Heart left ventricle (tissue), 16 donors: ENCODE data around the gene GBGT1. TPM values are rescaled to one million over a fixed set of nuclear protein-coding genes. Genes with fewer than 3 reads are reported as not detected.

Experiments used
- ATAC-seq, 4 donors: fragments of 200-7000 bp; cut with Tn5 transposase; one replicate each; pipeline ENCODE4 v1.9.1; 2020 to 2022; ENCODE audit warnings: moderate library complexity in 4 of 4, mild to moderate bottlenecking in 3 of 4, moderate number of reproducible peaks in 1 of 4
- DNase-seq, 5 donors: peaks; one replicate each; pipeline ENCODE4 v3.0.0-alpha.2; 2020
- H3K27ac ChIP-seq, 12 donors: fragments of 200-600 bp; sonication (generic) in 4 of 12; one replicate each; pipeline versions ENCODE4 v1.5.0 to v1.8.0; 2016 to 2022; ENCODE audit warnings: mild to moderate bottlenecking in 2 of 12
- H3K27me3 ChIP-seq, 9 donors: fragments of 200-600 bp; sonication (generic) in 2 of 9; one replicate each; pipeline versions ENCODE4 v1.5.1 to v1.8.0; 2016 to 2022; ENCODE audit warnings: mild to moderate bottlenecking in 3 of 9
- H3K36me3 ChIP-seq, 9 donors: fragments of 200-600 bp; sonication (generic) in 2 of 9; one replicate each; pipeline versions ENCODE4 v1.5.0 to v1.8.0; 2018 to 2022; ENCODE audit warnings: mild to moderate bottlenecking in 2 of 9
- H3K4me1 ChIP-seq, 12 donors: fragments of 200-600 bp; sonication (generic) in 4 of 12; one replicate each; pipeline versions ENCODE4 v1.5.0 to v1.8.0; 2016 to 2022; ENCODE audit warnings: mild to moderate bottlenecking in 3 of 12
- H3K4me3 ChIP-seq, 12 donors: fragments of 200-600 bp; sonication (generic) in 4 of 12; one replicate each; pipeline versions ENCODE4 v1.5.0 to v1.8.0; 2017 to 2022; ENCODE audit warnings: mild to moderate bottlenecking in 9 of 12, moderate library complexity in 4 of 12
- H3K9me3 ChIP-seq, 12 donors: fragments of 200-600 bp; sonication (generic) in 4 of 12; one replicate each; pipeline versions ENCODE4 v1.5.0 to v1.8.0; 2016 to 2022; ENCODE audit warnings: mild to moderate bottlenecking in 1 of 12
- CTCF ChIP-seq, 12 donors: fragments of 200-600 bp; sonication (generic) in 4 of 12; IDR thresholded peaks; one replicate each; pipeline versions ENCODE4 v1.5.0 to v1.8.0; 2018 to 2022; ENCODE audit warnings: antibody characterized with exemption in 12 of 12, mild to moderate bottlenecking in 5 of 12
- POLR2A ChIP-seq, 2 donors: fragments of 450-650 bp; IDR thresholded peaks; one replicate each; pipeline ENCODE4 v1.6.1; 2017; ENCODE audit warnings: antibody characterized with exemption in 2 of 2, mild to moderate bottlenecking in 2 of 2, moderate library complexity in 2 of 2
- WGBS, 4 donors: extraction: QIAGEN DNeasy Blood & Tissue Kit in 2 of 4; methylation state at CpG; one replicate each; pipeline versions ENCODE4 v1.1.5 to v1.1.7; 2013 to 2018; 5-methylcytosine and 5-hydroxymethylcytosine counted together
- intact Hi-C, 10 donors: fragments of 100-400 bp; cut with DNase I; formaldehyde crosslinking; loops; one replicate each; pipeline versions ENCODE4 v1.11.1 to v1.14.2; 2022
- polyA plus RNA-seq, 2 donors: library from polyadenylated mRNA; stranded (reverse); fragments of 200-250 nt; gene quantifications; one replicate each; pipeline ENCODE4 v1.2.3, GENCODE V29; 2013
- total RNA-seq, 9 donors: library from RNA; depleted of rRNA in 2 of 9; stranded (reverse); fragments of >200 nt in 2 of 9; fragmentation: NEBNext Ultra II Directional in 3 of 9; extraction: Animal tissue kit (Norgen Biotek cat#: 25700) in 3 of 9; gene quantifications; one replicate each; pipeline versions ENCODE4 v1.1.0 to v1.2.4, GENCODE V29; 2016 to 2023
- donor health status: ischemic (EF 13 %, LVEDD 7.1; RV severe dilation, severe dysfunction).
- donor health status: healthy with polysubstance abuse.
- donor health status: DM: no; HTN: yes; CAD: no.
- donor health status: DM: no; HTN: no; CAD: no.
- donor health status: ischemic (EF 25% LVEDD 6.9; RV normal size, moderate dysfunction).
- donor health status: ischemic (EF 25% LVEDD 5.7; RV mildly dilated, moderate dysfunction).
- donor health status: healthy.
- donor health status: DM: yes; HTN: yes; CAD: no.
- donor health status: ischemic (EF 35%, LVEDD 5.7; RV mildly dilated, moderate dysfunction).
- donor health status: nonischemic (EF 11% LVEDD 7.7; RV severe dilation, severe dysfunction).
- donor health status: DM: yes; HTN: yes; CAD: no.
- donor health status: PGD.
- donor health status: ischemic (EF 29% LVEDD 5.4; RV normal size, mild dysfunction).
- donor health status: nonischemic (EF 23%, LVEDD 6.1; RV moderate dilation, normal function).

The GBGT1 gene
- total and polyA plus RNA-seq, 11 donors, result 4.6 to 22.5 (median 7.0) TPM

- no peak for ATAC-seq
- intact Hi-C loops, result no loop called here
These were observed 39.2 kb upstream of the GBGT1 start for GRCh38 chr9:133202688-133203453.

DNA sequence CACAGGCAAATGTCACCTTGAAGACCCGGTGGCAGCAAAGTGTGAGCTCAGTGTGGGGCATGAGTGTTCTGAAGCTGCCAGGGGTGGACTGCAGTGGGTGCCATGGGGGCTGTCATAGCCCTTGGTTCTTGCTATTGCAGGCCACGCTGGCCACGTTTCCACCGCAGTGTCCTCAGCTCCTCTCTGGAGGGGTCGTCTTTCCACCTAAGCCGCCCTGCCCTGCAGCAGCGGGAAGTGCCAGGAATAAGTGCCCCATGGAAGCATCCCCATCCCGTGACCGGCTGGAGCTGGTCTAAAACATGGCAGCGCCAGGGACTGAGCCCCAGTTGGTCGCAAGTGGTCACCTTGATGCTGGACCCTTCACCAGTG, 38.4 kb upstream of the GBGT1 start:
- TF ChIP-seq CTCF (IDR thresholded peaks at IDR 0.05) (no peak), POLR2A (IDR thresholded peaks at IDR 0.05) (no peak)
- H3K27me3 ChIP-seq, result peaks cover 0 to 33% (median 6%) of the 10 kb centered on the region in 9 donors
- 84 to 86% (median 85%) methylated on average over 9 to 11 of the region's 11 CpGs for WGBS, 4 donors
- no peak overlapping the region for H3K27ac ChIP-seq
- DNase-seq, result no peak
- H3K36me3 ChIP-seq, result no peaks in the 10 kb centered on the region
- ATAC-seq, result no peak
- no peaks in the 10 kb centered on the region for H3K9me3 ChIP-seq
- H3K4me1 ChIP-seq, result peaks cover 0 to 6% (median 0%) of the 10 kb centered on the region in 12 donors
- H3K4me3 ChIP-seq, result no peak overlapping the region
- intact Hi-C loops, result no loop called here

More at GRCh38 chr9:133202688-133203453, 39.2 kb upstream of the GBGT1 start:
- Histone ChIP-seq H3K4me3 (no peak overlapping the region), H3K27me3 (peaks cover 0 to 33% (median 6%) of the 10 kb centered on the region in 9 donors), H3K9me3 (no peaks in the 10 kb centered on the region), H3K4me1 (peaks cover 0 to 6% (median 0%) of the 10 kb centered on the region in 12 donors), H3K27ac (no peak overlapping the region), H3K36me3 (no peaks in the 10 kb centered on the region)
- TF ChIP-seq POLR2A (IDR thresholded peaks at IDR 0.05) (no peak), CTCF (IDR thresholded peaks at IDR 0.05) (no peak)
- 86 to 90% (median 88%) methylated on average over 14 of the region's 14 CpGs for WGBS, 4 donors
- DNase-seq, result no peak

GRCh38 chr9:133201424-133202144, 37.9 kb upstream of the GBGT1 start:
- 77 to 87% (median 78%) methylated on average over 12 to 13 of the region's 13 CpGs for WGBS, 4 donors
- no peaks in the 10 kb centered on the region for H3K36me3 ChIP-seq
- intact Hi-C loops, result no loop called here
- peaks cover 0 to 27% (median 6%) of the 10 kb centered on the region in 9 donors for H3K27me3 ChIP-seq
- H3K4me3 ChIP-seq, result no peak overlapping the region
- DNase-seq, result no peak
- TF ChIP-seq POLR2A (IDR thresholded peaks at IDR 0.05) (no peak), CTCF (IDR thresholded peaks at IDR 0.05) (no peak)
- no peak overlapping the region for H3K27ac ChIP-seq
- no peak for ATAC-seq
- peaks cover 0 to 6% (median 0%) of the 10 kb centered on the region in 12 donors for H3K4me1 ChIP-seq
- H3K9me3 ChIP-seq, result no peaks in the 10 kb centered on the region

DNA sequence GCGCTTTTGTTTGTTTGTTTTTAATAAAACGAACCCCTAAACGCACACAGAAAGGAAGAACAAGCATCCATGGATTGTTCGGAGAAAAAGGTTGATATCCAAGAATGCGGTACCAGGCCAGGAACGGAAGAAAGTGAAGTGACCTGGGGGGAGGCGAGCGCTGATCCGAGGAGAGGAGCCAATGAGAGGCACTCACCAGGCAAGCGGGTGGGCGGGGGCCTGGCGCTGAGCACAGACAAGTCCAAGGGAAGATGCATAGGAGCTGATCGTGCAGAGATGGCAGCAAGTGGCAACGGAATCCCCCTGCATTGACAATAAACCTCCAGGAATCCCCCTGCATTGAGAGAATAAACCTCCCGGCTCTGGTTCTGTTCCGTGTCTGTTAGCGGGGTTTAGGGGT, 36.9 kb upstream of the GBGT1 start:
- Histone ChIP-seq H3K4me3 (no peak overlapping the region), H3K36me3 (no peaks in the 10 kb centered on the region), H3K27ac (no peak overlapping the region), H3K27me3 (peaks cover 0 to 24% (median 6%) of the 10 kb centered on the region in 9 donors), H3K9me3 (no peaks in the 10 kb centered on the region), H3K4me1 (peaks cover 0 to 6% (median 0%) of the 10 kb centered on the region in 12 donors)
- TF ChIP-seq CTCF (IDR thresholded peaks at IDR 0.05), result no peak
- TF ChIP-seq POLR2A (IDR thresholded peaks at IDR 0.05), result no peak
- WGBS, 4 donors, result 86 to 92% (median 88%) methylated on average over 17 of the region's 17 CpGs
- DNase-seq, result no peak
- ATAC-seq, result no peak
- intact Hi-C loops, result no loop called here
